Endothelial cell (in vitro differentiated cells): Measurements from ENCODE around the gene TSHZ2. TPM values are rescaled to one million over a fixed set of nuclear protein-coding genes. Genes with fewer than 3 reads are reported as not detected.

Experiments used
- DNase-seq: peaks from one replicate; pipeline ENCODE4 v3.0.0; 2021; ENCODE audit warnings: low spot score
- H3K27ac Mint-ChIP-seq: one replicate; pipeline ENCODE4 v1.8.0; 2021; ENCODE audit warnings: mixed read lengths, inconsistent platforms; ENCODE audit not compliant: unreplicated experiment
- H3K27me3 Mint-ChIP-seq: one replicate; pipeline ENCODE4 v1.8.0; 2021; ENCODE audit warnings: mild to moderate bottlenecking, moderate library complexity, mixed read lengths, inconsistent platforms; ENCODE audit not compliant: unreplicated experiment
- H3K36me3 Mint-ChIP-seq: one replicate; pipeline ENCODE4 v1.8.0; 2021; ENCODE audit warnings: mild to moderate bottlenecking, low read depth, mixed read lengths, inconsistent platforms; ENCODE audit not compliant: unreplicated experiment
- H3K4me1 Mint-ChIP-seq: one replicate; pipeline ENCODE4 v1.8.0; 2021; ENCODE audit warnings: mild to moderate bottlenecking, mixed read lengths, inconsistent platforms; ENCODE audit not compliant: unreplicated experiment
- H3K4me3 Mint-ChIP-seq: one replicate; pipeline ENCODE4 v1.8.0; 2021; ENCODE audit warnings: mild to moderate bottlenecking, mixed read lengths, inconsistent platforms; ENCODE audit not compliant: unreplicated experiment
- H3K9me3 Mint-ChIP-seq: one replicate; pipeline ENCODE4 v1.8.0; 2021; ENCODE audit warnings: mixed read lengths, inconsistent platforms; ENCODE audit not compliant: unreplicated experiment
- CTCF ChIP-seq: fragments of 200-600 bp; sonication (generic); IDR thresholded peaks from one replicate; pipeline ENCODE4 v1.5.0; 2021; ENCODE audit warnings: antibody characterized with exemption; ENCODE audit not compliant: unreplicated experiment
- total RNA-seq: library from RNA; stranded (reverse); fragmentation: NEBNext Ultra II Directional; extraction: Animal tissue kit (Norgen Biotek cat#: 25700); gene quantifications from one replicate; pipeline ENCODE4 v1.2.1, GENCODE V29; 2021; ENCODE audit not compliant: unreplicated experiment

TSHZ2 gene
- total RNA-seq, 1 donor from 2014 or later = 2.3 TPM

- no peak overlapping the region for H3K4me3 Mint-ChIP-seq
Observed at GRCh38 chr20:53494753-53495152, 522.6 kb downstream of the TSHZ2 start.

GRCh38 chr20:53495398-53496092 lies 523.4 kb downstream of the TSHZ2 start:
- no peak for DNase-seq
- Mint-ChIP-seq H3K4me3 (no peak overlapping the region), H3K36me3 (no peaks in the 10 kb centered on the region), H3K27me3 (peaks cover 4% of the 10 kb centered on the region), H3K4me1 (no peaks in the 10 kb centered on the region), H3K27ac (no peak overlapping the region), H3K9me3 (peaks cover 6% of the 10 kb centered on the region)
- TF ChIP-seq CTCF = no peak

More at GRCh38 chr20:53494753-53495152, 522.6 kb downstream of the TSHZ2 start:
- Mint-ChIP-seq H3K4me1 (no peaks in the 10 kb centered on the region), H3K9me3 (peaks cover 6% of the 10 kb centered on the region), H3K27me3 (peaks cover 4% of the 10 kb centered on the region), H3K36me3 (no peaks in the 10 kb centered on the region), H3K27ac (no peak overlapping the region)
- no peak for TF ChIP-seq CTCF
- DNase-seq = no peak

GRCh38 chr20:53497246-53497645 lies 525.1 kb downstream of the TSHZ2 start:
- no peak overlapping the region for H3K27ac Mint-ChIP-seq
- H3K9me3 Mint-ChIP-seq = peaks cover 6% of the 10 kb centered on the region

GRCh38 chr20:53498341-53498740 lies 526.2 kb downstream of the TSHZ2 start:
- Mint-ChIP-seq H3K4me1 (no peaks in the 10 kb centered on the region), H3K9me3 (peaks cover 6% of the 10 kb centered on the region), H3K27me3 (peaks cover 4% of the 10 kb centered on the region), H3K4me3 (no peak overlapping the region), H3K27ac (no peak overlapping the region), H3K36me3 (no peaks in the 10 kb centered on the region)
- DNase-seq = no peak
- no peak for TF ChIP-seq CTCF

More at GRCh38 chr20:53497246-53497645, 525.1 kb downstream of the TSHZ2 start:
- no peak for TF ChIP-seq CTCF
- H3K4me1 Mint-ChIP-seq = no peaks in the 10 kb centered on the region
- peaks cover 4% of the 10 kb centered on the region for H3K27me3 Mint-ChIP-seq
- no peaks in the 10 kb centered on the region for H3K36me3 Mint-ChIP-seq
- DNase-seq = no peak
- H3K4me3 Mint-ChIP-seq = no peak overlapping the region

- TF ChIP-seq CTCF = no peak
- Mint-ChIP-seq H3K27ac (no peak overlapping the region), H3K9me3 (peaks cover 6% of the 10 kb centered on the region), H3K4me3 (no peak overlapping the region), H3K36me3 (no peaks in the 10 kb centered on the region), H3K27me3 (peaks cover 4% of the 10 kb centered on the region), H3K4me1 (no peaks in the 10 kb centered on the region)
- no peak for DNase-seq
Observed at GRCh38 chr20:53500651-53501050, 528.5 kb downstream of the TSHZ2 start.
